HG03159 (cell line): ENCODE measurements around the gene EIF5AL1.
"Not testable (repeated sequence)": the region's sequence is repeated elsewhere in the genome, so short reads cannot be mapped to it uniquely, and the experiment has no call there.

ENCODE experiments used
- ATAC-seq: cut with Tn5 transposase; IDR thresholded peaks from one replicate; pipeline ENCODE4 v1.9.1; 2021; ENCODE audit warnings: mild to moderate bottlenecking, moderate library complexity; ENCODE audit not compliant: unreplicated experiment

The EIF5AL1 gene

DNA sequence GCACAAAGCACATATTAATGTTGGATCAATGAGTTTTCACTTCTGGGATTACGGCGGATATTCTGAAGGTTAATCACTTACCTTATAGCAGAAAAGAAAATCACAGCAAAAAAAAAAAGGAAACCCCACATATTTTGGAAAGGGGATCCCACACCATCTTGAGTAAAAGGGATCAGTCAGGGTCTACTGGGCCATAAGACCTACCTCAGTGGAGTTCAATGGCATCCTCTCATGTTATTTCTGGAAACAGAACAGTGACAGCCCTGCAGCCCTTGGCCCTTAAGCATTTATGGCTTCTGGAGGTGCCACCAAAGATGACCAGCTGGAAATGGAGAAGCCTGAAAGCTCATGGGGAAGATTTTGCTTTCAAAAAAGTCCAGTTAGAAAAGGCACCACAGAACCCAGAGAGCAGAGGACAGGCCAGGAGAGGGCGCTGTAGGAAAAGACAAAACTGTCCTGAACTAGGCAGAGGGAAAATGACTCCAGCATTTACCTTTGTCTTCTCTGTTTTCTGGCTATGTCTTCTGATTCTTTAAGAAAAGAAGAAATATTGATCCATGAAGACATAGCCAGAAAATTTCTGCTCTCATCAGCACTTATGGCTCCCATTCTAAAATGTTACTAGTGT, 2.9 kb upstream of the EIF5AL1 start:
- ATAC-seq, result peak; percentile 63

DNA sequence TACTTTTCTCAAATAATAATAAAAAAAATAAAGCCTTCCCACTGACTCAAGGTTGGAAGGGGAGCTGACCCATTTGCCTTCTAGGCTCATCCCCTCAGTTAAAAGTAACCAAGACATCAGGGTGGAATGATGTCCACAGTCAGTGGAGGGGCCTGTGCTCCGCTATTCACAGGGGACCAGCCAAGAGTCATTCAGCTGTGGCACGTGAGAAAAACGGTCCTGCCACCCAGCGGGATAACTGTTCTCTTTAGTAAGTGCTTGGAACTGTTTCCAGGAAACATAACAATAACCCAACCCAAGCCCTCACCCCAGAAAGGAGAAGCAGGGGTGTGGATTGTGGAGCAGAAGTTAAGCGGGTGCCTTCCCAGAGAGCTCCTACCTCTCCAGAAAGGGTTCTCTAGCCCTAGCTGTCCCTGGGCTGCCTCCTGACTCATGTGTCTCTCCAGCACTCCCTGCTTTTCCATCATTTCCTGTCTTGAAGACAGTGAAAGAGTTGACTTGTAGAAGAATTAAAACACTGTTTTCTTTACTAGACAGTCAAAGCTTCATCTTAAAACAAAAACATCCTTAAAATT, 2.3 kb upstream of the EIF5AL1 start:
- ATAC-seq, result not testable (repeated sequence)

DNA sequence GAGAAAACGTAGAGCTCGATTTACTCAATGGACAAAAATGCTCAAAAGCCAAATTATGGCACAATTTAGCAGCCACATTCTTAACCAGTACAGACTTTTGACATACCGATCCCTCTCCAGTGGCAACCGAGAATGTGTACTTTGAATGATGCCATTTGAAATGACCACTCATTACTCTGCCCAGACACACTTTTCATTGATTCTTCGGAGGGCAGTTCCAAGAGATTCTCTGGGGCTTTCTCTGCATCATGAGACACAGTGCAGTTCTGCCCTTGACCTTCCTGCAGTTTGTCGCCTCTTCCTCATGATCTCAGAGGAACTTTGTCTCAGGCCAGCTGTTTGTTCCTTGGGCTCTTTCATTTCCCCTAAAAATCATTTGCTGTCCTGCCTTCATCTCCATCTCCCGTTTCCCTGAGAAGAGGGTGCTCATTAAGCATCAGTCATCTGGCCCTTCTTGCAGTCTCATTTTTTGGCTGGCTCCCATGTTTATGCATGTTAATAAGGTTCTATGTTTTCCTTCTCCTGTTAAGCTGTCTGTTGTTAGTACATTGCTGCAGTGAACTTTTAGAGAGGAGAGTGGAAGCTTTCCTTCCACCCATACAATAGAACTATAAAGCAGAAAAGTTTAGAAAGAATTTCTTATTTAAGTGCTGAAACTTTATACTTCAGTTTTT, 4.3 kb downstream of the EIF5AL1 start:
- not testable (repeated sequence) for ATAC-seq

DNA sequence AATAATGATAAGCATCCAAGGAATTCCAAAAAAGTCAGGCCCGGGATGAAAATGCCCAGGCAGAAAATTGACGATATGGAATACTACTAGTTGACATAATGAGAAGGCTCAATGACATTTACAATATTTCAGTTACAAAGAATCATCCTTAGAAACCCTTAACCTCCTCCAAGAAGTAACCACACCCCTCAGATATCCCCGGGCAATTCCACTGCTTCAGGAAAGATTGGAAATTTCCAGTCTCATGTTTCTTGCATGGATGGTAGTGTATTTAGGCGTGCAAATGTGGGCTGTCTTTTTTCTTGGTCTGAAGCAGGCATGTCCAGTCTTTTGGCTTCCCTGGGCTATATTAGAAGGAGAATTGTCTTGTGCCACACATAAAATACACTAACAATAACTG, 5.2 kb downstream of the EIF5AL1 start:
- not testable (repeated sequence) for ATAC-seq

DNA sequence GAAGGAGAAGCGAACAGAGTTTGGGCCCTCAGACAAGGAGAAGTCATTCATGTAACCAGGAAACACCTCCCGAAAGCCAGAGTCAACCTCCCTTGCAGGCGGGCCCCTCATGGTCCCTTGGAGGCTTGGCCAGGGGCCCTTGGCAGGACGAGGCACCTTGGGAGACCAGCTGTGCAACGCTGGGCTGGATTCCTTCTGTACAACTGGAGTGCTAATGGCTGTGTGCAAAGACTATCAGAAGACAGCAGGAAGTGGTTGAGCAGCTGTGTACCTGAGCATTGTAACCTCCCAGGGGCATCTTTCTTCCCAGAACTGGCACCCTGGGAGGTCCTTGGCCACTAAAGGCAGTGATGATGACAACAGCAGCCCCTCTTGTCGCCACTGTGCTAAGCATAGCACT, 9.4 kb downstream of the EIF5AL1 start:
- ATAC-seq, result not testable (repeated sequence)

DNA sequence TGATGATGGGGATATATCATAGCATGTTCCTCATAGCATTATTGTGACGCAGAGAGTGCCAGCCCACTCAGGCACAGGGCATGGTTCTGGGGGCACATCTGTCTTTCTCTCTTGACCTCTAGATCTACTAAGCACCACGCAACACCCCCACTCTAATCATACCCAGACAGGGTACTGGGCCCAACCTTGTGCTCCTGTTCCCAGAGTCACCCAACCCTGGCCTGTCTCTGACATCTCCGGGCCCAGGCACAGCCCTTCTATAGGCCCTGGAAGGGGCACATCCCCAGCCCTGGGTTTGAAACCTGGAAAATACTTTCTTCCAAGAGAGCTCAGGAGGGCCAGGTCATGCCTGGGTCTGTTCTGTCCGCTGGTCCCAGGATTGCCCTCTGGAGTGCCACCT, 10.1 kb downstream of the EIF5AL1 start:
- not testable (repeated sequence) for ATAC-seq

DNA sequence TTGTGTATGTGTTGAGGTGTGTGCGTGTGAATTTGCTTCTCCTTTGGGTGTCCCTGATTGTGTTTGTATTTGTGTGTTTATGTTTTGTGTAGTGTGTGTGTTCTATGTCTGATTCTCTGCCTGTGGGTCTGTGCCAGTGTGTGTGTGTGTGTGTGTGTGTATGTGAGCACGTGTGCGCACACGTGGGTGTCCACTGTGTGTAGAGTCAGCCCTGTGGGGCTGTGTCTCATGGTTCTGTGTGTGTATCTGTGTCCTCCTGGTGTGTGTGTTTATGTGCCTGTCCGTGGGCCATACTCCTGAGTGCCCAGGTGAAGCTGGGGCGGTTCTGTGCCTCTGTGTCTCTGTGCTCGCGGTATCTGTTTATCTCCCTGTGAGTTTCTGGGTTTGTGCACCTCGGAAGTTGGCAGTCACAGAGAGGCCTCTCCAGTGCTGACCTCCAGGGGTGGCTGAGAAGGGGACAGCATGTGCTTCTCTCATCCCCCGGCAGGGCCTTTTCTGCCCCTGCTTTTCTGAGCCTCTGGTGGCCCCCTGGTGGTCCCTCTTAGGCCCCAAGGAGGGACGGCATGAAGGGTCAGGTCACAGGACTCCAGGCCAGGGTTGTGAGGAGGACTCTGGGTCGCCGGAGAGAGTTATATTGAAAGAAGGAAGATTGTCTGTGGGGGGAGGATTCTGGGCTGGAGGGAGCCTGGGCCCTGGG, 11.0 kb downstream of the EIF5AL1 start:
- not testable (repeated sequence) for ATAC-seq

DNA sequence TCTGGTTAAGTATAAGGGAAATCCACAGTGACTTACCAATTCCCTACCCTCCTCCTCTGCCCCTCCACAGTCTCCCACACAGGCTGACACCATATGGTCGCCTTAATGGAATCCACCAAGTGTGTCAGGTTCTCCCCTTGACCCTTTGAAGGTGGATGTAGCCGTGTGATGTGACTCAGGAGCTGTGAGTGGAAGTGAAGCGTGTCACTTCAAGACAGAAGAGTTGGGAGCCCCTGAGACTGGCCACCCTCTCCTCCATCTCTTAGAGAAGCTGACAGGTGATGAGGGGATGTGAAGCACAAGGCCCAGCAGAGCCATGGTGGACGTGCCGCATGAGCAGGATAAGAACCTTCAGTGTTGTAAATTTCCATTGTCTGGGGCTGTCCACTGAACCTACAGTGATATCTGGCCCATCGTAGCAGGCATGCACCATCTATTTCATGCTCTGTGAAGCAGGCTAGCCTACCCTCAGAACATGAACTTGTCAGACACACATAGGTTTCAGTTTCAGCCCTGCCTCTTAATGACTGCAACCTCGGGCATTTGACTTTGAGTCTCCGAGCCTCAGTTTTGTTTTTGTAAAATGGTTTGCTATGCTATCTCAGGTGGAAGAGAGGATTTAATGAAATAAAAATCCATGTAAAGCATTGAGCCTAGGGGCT, 12.8 kb downstream of the EIF5AL1 start:
- ATAC-seq, result peak; percentile 96

DNA sequence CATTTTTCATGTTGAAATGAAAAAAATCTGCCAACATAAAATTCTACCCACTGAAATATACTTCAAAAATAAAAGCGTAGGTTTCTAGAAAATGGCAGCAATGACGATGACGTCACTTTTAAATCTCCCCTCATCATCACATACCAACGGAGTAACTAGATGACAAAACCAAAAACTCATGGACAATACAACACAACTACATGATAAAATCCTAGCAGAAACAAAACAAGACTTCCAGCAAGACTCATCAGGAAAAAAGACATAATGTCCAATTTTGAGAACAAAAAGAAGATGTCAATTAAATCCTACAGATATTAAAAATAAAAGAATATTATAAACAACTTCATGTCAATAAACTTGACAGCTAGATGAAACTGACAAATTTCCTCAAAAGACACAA, 15.9 kb downstream of the EIF5AL1 start:
- not testable (repeated sequence) for ATAC-seq

DNA sequence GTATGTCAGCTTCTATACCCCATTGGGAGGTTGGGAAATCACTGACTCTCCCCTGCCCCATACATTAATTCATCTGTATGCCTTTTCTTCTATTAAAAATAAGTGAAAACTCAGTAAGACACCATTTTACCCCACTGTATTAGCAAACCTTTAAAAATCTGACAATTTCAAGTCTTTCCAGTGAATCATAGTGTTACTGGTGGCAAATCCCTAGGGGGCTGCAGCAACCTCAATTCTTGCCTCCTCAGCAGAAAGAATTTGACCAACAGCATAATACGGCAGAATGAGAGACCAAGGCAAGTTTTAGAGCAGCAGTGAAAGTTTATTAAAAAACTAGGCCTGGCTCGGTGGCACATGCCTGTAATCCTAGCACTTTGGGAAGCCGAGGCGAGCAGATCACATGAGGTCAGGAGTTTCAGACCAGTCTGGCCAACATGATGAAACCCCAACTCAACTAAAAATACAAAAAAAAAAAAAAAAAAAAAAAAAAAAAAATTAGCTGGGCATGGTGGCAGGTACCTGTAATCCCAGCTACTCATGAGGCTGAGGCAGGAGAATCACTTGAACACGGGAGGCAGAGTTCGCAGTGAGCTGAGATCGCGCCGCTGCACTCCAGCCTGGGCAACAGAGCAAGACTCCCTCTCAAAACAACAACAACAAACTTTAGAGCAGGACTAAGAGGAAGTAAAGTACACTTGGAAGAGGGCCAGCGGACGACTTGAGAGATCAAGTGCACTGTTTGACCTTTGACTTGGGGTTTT, 21.0 kb downstream of the EIF5AL1 start:
- not testable (repeated sequence) for ATAC-seq

DNA sequence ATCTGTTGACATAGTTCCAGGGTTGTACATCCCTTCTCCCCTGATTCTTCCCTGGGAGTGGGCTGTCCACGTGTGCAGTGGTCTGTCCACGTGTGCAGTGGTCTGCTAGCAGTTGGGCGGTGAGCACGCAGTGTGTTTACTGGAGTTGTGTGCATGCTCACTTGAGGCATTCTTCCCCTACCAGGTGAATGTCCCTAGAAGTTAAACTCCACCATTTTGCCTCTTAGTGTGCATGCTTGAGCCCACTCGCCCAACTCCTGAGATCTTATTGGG, 21.5 kb downstream of the EIF5AL1 start:
- ATAC-seq, result not testable (repeated sequence)

DNA sequence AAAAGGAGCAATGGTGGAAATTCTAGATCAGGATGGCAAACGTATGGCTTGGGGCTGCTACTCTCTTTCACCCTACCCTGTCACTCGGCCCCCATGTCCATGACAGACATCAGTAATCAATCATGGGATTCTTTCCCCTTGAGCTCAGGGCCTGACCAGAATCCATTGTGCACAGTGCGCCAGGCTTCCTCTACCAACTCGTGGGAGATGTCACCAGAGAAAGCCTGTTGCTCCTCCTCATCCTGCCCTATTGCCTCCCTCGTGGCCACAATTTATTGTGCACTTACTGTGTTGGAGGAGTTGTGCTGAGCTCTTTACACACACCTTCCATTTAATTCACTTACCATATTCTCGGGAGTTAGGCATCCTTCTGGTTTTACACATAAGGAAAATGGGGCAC, 26.0 kb downstream of the EIF5AL1 start:
- not testable (repeated sequence) for ATAC-seq

DNA sequence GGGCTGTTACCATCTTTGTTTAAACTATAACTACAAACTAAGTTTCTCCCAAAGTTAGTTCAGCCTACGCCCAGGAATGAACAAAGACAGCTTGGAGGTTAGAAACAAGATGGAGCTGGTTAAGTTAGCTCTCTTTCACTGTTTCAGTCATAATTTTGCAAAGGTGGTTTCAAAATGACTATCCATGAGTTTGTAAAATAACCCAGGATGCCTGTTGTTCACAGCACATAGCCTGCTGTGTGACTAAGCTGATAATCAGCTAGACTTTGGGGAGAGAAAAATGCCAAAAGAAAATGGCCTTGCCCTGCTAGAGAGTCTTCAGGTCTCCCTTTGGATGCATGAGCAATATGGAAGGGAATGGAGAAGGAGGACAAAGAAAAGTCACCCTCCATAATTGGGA, 28.6 kb downstream of the EIF5AL1 start:
- peak; percentile 93 for ATAC-seq

DNA sequence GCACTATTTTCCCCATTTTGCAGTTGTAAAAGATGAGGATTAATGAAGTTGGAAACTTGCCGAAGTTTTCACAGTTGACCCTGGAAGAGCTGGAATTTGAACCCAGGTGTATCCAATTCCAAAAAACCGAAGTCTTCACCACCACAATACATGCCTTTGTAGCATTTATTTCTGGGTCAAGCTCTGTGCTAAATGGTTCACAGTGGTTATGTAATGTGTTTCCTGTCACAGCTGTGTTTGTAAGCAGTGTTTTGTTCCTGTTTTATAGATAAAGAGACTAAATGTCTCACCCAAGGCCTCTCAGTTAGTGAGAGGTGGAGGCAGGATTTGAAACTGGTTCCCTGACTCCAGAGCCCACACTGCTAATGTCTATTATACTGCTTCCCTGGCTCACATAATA, 30.3 kb downstream of the EIF5AL1 start:
- ATAC-seq, result no peak

DNA sequence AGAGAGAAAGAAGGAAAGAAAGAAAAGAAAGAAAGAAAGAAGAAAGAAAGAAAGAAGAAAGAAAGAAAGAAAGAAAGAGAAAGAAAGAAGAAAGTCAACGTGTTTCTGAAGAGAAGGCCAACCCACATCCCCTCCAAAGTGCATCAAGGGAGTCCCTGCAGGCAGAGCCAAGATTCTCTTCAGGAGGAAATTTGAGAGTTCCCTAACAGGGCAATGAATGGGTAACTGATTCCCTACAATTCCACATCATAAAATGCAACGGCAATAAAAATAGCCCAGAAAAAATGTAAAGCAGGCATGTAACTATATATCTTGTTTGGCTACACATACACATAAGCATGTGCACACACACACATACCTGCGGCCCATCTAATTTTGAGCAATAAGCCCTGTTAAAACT, 32.1 kb downstream of the EIF5AL1 start:
- ATAC-seq, result not testable (repeated sequence)

DNA sequence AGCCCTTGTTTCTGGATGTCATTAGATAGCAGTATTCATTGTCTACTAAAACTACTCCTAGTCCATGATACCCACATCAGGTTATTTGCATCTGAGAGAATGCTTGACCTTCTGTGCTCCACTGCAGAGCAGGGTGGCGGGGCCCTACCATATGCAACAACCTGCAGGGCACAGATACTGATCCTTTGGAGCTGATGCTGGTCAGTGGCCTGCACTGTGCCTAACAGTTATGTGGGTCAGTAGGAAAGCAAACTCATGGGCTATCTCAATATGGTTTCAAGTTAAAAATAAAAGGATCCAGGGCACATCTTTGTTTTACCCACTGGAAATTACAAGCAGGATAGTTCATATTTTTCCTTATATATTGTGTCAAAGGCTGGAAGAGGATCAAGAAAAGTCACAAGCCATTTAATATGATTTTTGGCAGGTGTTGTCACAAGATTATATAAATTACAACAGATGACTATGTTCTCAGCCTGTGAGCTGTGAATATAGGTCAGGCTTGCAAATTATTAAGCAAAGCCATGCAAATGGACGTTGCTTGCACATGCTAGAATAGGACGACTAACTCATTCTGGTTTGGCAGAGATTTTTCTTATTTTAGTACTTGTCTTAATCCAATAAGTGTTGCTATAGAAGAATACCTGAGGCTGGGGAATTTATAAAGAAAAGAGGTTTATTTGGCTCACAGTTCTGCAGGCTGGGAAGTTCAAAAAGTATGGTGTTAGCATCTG, 32.8 kb downstream of the EIF5AL1 start:
- ATAC-seq, result not testable (repeated sequence)

DNA sequence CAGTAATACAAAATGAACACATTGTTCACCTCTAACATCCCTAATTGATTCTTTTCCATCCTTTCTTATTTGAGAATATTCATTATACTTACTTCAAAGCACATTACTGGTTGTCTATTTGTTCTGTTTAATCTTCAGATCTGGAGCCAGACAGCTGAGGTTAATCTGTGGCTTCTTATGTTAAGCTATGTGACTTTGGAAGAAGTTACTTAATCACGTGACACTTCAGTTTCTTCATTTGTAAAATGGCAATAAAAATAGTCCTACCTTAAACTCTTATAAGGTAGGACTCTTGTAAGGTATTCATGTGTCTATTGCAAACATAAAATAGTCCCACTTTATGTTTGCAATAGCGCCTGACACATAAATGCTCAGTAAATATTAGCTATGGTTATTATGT, 34.8 kb downstream of the EIF5AL1 start:
- ATAC-seq, result not testable (repeated sequence)

DNA sequence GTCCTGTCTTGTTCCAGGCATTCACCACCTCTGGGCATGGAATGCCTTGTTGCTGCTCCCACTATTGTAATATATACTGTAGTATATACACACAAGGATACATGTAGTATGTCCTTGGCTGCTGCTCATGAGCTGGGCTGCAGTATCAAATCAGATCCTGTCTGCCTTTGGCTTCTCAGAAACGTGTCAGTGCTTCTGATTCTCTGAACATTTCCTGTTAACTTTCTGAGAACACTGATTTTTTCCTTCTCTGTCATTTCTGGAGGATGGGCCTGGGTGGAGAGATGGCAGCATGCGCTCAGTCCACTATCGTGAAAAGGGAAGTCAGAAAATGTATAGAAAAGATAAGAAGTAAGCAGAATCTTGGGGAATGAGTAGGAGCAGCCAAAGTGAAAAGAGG, 35.6 kb downstream of the EIF5AL1 start:
- no peak for ATAC-seq

DNA sequence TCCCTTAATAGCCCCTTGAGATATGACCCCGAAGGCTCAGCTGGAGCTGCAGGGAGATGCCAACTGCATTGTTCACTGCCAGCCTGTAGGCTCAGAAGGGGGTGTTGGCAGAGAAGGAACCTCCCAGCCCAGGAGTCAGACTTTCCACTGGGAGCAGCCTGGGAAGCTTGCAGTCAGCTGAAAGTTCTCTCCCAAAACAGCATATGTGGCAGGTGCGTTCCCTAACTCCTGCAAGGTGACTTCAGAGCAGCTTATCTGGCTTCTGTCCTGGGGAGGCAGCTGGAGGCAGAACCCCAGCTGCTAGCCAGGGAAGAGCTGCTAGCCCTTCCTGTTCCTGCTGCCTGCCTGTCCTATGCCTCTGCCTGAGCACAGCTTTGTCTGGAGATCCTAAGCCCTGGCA, 39.8 kb downstream of the EIF5AL1 start:
- ATAC-seq, result no peak
